GM21447 (cell line): Measurements from ENCODE around the gene SLC6A13.
"Not testable (repeated sequence)": the region's sequence is repeated elsewhere in the genome, so short reads cannot be mapped to it uniquely, and the experiment has no call there.

Experiments used
- ATAC-seq: cut with Tn5 transposase; IDR thresholded peaks from one replicate; pipeline ENCODE4 v1.9.1; 2021; ENCODE audit not compliant: unreplicated experiment

SLC6A13 gene

GRCh38 chr12:218221-218620 lies 44.4 kb downstream of the SLC6A13 start:
- no peak for ATAC-seq

DNA sequence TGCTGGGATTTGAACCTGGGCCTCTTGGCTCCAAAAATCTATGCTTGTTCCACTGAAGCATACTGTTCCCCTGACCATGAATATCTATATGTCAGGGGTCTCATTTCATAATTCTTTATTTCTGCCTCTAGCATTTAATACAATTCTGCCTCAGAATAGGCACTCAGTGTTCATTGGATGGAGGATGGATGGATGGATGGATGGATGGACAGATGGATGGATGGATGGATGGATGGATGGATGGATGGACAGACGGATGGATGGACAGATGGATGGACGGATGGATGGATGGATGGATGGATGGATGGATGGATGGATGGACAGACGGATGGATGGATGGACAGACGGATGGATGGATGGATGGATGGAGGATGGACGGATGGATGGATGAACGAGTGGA lies 45.6 kb downstream of the SLC6A13 start:
- not testable (repeated sequence) for ATAC-seq

GRCh38 chr12:215116-215515 lies 47.5 kb downstream of the SLC6A13 start:
- no peak for ATAC-seq

DNA sequence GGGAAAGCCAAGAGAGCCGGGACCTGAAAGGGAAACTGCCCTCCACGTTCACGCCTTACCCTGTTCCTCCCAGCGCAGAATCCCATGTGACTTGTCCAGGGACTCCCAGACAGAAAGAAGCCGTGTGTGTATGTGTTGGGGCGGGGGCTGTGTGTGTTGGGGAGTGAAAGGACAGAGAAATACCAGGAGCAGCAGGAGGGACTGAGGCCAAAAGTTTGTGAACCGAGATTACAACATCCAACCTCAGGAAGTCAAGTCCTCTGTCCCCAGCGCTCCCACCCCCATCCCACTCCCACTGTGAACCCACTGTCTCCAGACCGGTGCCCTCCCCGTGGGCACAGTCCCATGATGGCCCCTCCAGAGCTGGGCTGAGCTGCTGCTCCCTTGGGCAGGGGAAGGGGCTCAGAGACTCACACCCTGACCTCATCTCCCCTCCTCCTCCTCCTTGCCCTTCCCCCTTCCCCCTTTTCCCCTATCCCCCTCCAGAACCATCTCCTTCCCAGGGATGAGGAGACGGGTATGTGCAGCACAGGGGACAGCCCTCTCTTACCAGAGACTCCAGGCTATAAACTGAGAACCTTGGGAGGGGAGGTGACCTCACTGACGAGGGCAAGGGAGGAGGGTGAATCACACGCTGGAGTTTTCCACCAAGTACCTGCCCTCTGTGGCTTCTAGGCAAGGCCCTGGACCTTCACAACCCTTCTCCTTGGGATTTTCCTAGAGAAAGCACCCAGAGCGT lies 48.5 kb downstream of the SLC6A13 start, which contains the start of gene SLC6A12:
TSS of gene SLC6A12 (minus strand) at position 155 of the 739 bp plus-strand sequence. CDS start 4,171 bp downstream, outside the sequence.
- no peak for ATAC-seq

DNA sequence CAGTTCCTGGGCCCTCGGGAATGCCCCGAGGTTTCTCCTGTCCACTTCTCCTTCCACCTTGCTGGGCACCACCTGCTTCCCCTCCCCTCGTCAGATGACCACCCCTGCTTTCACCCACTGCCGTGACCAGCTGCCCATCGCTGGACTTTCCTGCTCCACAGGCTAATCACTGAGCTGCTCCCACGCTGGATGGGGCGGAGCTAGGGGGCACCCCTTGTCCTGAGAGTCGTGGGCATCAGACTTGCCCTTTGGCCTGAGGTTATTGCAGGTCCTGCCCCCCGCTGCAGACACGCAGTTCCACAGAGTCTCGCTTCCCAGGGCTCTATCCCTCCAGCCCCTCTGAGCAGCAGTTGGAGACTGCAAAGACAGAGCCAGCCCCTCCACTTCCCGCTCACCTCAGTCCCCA lies 49.1 kb downstream of the SLC6A13 start:
- ATAC-seq = no peak

DNA sequence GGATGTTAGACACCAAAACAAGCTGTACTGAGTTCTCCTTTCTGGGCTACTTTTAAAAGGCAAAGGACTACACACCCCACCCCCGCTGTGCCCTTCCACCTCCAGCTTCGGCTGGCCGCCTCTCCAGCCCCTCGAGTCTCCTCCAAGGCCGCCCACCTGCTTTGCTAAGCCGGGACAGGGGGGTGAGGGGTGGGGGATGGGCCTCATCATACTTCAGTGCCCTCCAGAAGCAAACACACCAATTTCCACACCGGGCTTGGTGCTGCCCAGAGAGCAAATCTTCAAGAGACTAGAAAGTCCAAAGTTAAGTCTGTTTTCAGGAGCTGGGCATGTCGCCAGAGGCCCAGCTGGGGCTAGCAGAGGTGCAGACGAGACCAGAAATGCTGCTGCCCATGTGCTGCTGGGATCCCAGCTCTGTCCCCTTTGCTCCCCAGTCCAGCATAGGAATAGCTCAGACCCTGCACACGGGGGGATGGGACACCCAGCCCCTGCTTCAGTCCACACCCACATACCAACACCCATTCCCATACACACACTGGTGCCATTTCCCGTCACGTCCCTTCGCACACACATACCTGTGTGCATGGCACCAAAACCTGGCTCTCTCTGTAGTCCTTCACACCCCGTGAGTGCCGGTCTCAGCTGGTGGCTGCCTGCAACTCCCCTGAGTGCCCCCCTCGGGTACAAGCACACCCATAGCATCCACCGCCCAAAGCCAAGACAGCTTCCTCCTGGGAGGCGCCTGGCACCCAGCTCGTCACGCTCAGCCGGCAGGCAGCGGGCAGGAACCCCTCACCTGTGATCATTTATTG lies 49.7 kb downstream of the SLC6A13 start:
- no peak for ATAC-seq

DNA sequence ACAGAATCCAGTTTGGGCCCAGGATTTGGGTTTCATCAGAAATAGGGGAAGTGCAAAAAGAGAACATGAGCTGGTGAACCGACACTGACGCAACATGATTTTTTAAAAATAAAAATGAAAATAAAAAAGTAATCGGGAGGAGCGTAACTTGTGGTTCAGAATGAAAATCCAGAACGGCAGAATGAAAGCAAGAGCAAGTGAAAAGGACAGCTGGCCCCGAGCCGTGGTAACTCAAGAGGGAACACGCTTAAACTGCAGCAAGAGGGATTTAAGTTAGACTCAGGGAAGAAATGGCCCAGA lies 50.3 kb downstream of the SLC6A13 start:
- ATAC-seq = no peak

- ATAC-seq = no peak
Measured at GRCh38 chr12:211639-212414, 50.8 kb downstream of the SLC6A13 start.

DNA sequence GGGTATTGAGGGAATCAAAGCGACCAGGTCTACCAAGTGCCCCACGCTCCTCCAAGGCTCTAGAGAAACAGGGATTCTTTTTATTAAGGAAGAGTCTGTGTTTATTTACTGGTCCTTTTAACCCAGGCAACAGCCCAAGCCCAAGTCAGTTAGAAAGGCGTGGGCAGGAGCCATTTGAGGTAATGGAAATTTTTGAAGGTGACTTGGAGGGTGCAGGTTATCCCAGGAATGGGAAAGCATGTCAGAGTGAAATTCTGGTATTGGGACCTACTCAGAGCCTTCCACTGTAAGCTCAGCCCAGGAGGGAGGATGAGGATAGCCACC lies 51.5 kb downstream of the SLC6A13 start:
- no peak for ATAC-seq

GRCh38 chr12:210277-211141 lies 52.1 kb downstream of the SLC6A13 start:
- ATAC-seq = no peak

DNA sequence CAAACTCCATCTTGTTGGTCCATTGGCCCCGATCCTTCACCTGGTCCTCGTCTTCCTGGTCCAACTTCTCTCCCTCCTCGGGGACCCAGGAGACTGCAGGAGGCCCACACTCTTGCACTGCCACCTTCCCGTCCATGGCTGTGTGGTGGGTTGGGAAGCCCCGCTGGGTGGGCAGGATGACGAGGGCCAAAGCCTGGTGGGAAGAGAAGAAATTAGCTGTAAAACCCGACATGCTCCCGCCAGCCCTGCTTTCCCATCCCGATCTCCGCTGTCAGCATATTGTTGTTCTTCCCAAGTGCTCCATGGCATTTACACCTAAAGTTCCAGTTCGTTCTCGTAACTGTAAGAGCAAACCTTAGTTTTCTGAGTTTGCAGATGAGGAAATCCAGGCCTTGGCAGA lies 52.8 kb downstream of the SLC6A13 start:
- ATAC-seq = no peak

DNA sequence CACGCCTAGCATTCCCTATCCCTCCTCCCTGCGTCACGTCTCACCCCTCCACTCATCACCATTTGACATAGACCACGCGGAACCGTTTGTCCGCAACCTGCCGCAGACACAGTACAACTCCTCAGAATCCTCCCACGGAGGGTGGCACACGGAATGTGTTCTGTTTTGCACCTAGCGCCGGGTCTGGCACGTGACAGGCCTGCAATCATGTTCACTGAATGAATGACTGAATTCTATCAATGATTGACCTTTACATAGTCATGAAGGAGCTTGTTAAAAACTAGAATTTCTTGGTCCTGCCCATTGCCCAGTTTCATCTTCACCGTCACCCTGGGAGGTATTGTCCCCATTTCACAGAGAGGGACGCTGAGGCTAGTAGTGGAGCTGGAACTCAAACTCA lies 53.4 kb downstream of the SLC6A13 start:
- ATAC-seq = no peak

DNA sequence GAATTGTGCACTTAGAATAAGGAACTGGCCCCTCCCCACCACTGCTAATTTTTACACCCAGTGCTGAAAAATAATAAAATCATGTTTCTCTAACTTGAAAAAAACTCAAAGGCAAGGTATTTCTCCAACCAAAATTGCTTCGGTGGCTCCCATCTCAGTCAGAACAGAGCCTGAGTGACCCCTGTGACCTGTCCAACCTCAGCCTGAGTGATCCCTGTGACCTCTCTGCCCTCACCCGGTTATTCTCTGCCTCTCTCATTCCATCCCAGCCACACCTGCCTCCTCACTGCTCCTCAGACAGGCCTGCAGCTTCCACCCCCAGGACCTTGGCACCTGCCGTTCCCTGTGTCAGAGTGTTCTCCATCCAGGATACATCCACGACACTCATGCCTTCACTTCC lies 53.8 kb downstream of the SLC6A13 start:
- no peak for ATAC-seq

GRCh38 chr12:207804-208203 lies 54.8 kb downstream of the SLC6A13 start:
- no peak for ATAC-seq

DNA sequence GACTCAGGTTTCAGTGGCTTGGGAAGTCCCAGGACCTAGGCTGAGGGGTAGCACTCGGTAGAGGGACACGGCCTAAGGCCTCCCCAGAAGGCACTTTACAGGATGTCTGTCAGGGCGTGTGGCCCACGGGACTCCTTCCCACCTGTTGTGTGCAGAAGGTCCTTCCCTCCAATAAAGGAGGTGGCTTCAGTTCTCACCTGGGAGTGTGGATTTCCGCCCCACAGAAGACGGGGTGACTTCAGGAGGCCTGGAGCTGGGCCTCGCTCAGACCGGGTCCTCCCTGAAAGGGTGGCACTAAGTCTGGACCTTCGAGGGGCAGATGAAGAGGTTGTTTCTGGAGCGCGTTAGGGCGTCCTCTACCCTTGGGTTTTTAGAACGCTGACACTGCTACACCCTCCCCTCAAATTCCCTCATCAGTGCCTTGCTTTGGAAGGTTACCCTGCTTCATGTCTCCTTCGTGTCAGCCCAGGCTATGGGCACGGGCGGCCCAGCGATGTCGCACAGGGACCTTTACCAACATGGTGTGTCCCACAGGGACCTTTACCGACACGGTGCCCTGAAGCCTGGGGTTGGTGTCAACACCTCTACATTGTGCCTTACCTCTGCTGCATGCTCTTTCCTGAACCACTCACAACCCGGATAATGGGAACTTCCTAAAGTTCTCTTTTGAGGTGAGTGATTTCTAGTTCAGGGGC lies 55.7 kb downstream of the SLC6A13 start:
- no peak for ATAC-seq

- no peak for ATAC-seq
Measured at GRCh38 chr12:205026-205425, 57.6 kb downstream of the SLC6A13 start.

DNA sequence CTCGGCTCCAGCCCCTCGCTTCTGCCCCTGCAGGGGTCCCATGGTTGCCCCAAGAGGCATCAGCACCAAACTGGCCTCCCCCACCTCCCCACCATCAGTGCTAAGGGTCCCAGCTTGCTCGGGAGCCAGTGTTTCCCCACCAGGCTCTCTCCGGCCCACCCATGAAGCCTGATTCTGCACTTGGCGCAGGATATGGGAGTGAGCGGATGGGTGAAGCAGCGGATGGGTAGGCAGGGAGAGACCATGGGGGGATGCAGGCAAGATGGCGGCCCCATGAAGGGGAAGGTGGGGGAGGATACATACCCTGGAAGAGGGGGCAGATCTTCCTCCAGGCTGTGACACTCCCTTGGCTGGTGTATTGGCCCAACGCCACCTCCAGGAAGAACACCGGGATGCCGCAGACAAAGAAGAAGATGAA lies 58.4 kb downstream of the SLC6A13 start:
- no peak for ATAC-seq

DNA sequence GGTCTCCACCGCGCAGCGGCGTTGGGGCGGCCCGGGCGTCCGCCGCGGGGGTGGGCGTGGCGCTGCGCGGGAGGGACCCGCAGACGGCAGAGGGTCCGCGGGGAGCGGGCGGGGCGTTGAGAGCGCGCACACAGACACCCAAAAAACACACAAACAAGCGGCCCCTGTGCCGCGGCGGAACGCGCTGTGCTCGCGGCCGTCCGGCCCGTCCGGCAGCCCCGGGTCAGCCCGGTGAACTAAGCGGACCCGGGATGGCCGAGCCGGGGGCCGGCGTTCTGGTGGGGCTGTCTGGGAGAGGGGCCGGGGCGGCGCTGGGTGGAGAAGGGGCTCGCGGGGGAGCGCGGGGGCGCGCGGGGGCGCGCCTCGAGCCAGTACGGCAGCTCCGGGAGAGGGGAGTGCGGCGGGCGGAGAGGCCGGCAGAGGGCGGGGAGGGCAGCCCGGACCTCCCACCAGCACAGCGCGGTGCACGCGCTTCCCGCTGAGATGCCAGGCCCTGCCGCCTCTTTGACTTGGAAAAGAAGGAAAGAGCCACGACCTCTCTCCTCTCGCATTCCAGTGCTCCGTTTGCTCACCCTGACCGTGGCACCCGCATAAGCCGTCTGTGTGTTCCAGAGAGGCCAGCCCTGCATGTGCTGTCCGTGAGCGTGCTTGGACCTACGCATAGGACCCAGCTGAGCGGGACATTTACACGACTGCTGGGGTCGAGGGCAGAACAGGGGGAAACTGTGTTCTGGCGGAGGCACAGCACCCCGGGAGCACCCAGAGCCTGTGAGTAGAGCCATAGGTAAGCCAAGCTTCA lies 59.0 kb downstream of the SLC6A13 start:
- no peak for ATAC-seq

DNA sequence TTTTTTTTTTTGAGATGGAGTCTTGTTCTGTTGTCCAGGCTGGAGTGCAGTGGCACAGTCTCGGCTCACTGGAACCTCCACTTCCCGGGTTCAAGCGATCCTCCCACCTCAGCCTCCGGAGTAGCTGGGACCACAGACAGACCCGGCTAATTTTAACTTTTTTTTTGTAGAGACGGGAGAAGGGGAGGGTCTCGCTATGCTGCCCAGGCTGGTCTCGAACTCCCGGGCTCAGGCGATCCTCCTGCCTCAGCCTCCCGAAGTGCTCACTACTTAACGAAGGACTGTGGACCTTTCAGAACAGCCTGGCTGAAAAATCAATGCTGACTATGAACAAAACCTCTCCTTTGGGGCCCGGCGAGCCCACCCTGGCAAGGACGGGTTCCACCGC lies 59.6 kb downstream of the SLC6A13 start:
- ATAC-seq = no peak
